Neutrophil (primary cell): Measurements from ENCODE around the gene SCN4B.
A peak's percentile ranks its signal among the peaks of the same experiment; 100 is the strongest.

Experiments
- H3K27ac ChIP-seq: fragments of 200-600 bp; sonication (generic); 2 replicates; pipeline ENCODE4 v1.5.1; 2016; ENCODE audit warnings: mild to moderate bottlenecking, moderate library complexity
- H3K27me3 ChIP-seq: fragments of 200-600 bp; sonication (generic); 2 replicates; pipeline ENCODE4 v1.6.0; 2016; ENCODE audit warnings: mild to moderate bottlenecking
- H3K36me3 ChIP-seq: fragments of 200-600 bp; sonication (generic); 2 replicates; pipeline ENCODE4 v1.5.1; 2017
- H3K4me1 ChIP-seq, 2 experiments: fragments of 200-600 bp in 1 of 2; sonication (generic) in 1 of 2; 1 replicate in 1 of 2; 2 replicates in 1 of 2; pipeline versions ENCODE4 v1.5.1 to v1.6.1; 2013 to 2016; ENCODE audit warnings: low read depth in 1 of 2, low read length in 1 of 2, mild to moderate bottlenecking in 1 of 2, moderate library complexity in 1 of 2; ENCODE audit not compliant: control insufficient read depth in 1 of 2, insufficient read depth in 1 of 2
- H3K4me3 ChIP-seq, 2 experiments: fragments of 200-600 bp in 1 of 2; sonication (generic) in 1 of 2; 1 replicate in 1 of 2; 2 replicates in 1 of 2; pipeline ENCODE4 v1.5.1; 2013 to 2016; ENCODE audit warnings: low read depth in 1 of 2, low read length in 1 of 2, mild to moderate bottlenecking in 1 of 2, moderate library complexity in 1 of 2
- H3K9me3 ChIP-seq: fragments of 200-600 bp; sonication (generic); 2 replicates; pipeline ENCODE4 v1.5.1; 2016
- CTCF ChIP-seq: fragments of 200-600 bp; sonication (generic); IDR thresholded peaks from 2 replicates; pipeline ENCODE4 v1.5.1; 2016; ENCODE audit warnings: antibody characterized with exemption

SCN4B gene, protein sequence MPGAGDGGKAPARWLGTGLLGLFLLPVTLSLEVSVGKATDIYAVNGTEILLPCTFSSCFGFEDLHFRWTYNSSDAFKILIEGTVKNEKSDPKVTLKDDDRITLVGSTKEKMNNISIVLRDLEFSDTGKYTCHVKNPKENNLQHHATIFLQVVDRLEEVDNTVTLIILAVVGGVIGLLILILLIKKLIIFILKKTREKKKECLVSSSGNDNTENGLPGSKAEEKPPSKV

GRCh38 chr11:118152552-118153471 lies at the start of gene SCN4B:
Gene SCN4B (minus strand): TSS chr11:118152823. CDS start chr11:118152673, 150 bp downstream.
- Histone ChIP-seq H3K27ac (no peak within 1 kb of the TSS), H3K36me3 (no peaks in the 10 kb centered on the region), H3K4me3 (no peak within 1 kb of the TSS), H3K27me3 (peaks cover 100% of the 10 kb centered on the region), H3K4me1 (peaks cover 0 to 11% of the 10 kb centered on the region in 2 experiments), H3K9me3 (no peaks in the 10 kb centered on the region)
- no peak for TF ChIP-seq CTCF

GRCh38 chr11:118201966-118202365 lies 49.3 kb upstream of the SCN4B start:
- no peak for TF ChIP-seq CTCF
- Histone ChIP-seq H3K9me3 (no peaks in the 10 kb centered on the region), H3K4me3 (no peak overlapping the region), H3K36me3 (peaks cover 100% of the 10 kb centered on the region), H3K27ac (peak overlapping the region; percentile 69), H3K4me1 (peaks cover 76 to 78% of the 10 kb centered on the region in 2 experiments), H3K27me3 (no peaks in the 10 kb centered on the region)

- H3K36me3 ChIP-seq = peaks cover 100% of the 10 kb centered on the region
- H3K4me3 ChIP-seq = no peak overlapping the region
- no peaks in the 10 kb centered on the region for H3K27me3 ChIP-seq
- no peak for TF ChIP-seq CTCF
- H3K27ac ChIP-seq = peak overlapping the region; percentile 69
- H3K9me3 ChIP-seq = no peaks in the 10 kb centered on the region
- H3K4me1 ChIP-seq = peaks cover 67 to 70% of the 10 kb centered on the region in 2 experiments
Measured at GRCh38 chr11:118200901-118201680, 48.5 kb upstream of the SCN4B start.

DNA sequence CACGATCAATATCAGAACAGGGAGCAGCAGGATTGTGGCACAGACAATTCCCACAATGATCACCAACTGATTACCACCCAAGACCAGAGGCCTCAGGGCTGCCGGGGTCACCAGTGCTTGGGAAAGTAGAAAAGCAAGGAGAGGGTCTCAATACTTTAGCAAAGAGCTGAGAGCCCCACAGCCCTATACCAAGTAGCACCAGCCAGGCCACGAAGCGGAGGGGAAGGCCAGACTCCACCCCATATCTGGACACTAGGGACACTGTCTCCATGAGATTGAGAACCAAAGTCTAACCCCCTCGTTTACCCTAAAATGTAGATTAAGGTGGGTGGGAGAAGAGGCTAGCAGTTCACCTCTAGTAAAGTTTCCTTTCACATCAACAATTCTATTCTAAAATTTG lies 47.9 kb upstream of the SCN4B start:
- no peaks in the 10 kb centered on the region for H3K27me3 ChIP-seq
- no peak for TF ChIP-seq CTCF
- no peaks in the 10 kb centered on the region for H3K9me3 ChIP-seq
- peaks cover 100% of the 10 kb centered on the region for H3K36me3 ChIP-seq
- H3K4me1 ChIP-seq = peaks cover 61 to 64% of the 10 kb centered on the region in 2 experiments
- H3K4me3 ChIP-seq = no peak overlapping the region
- peak overlapping the region; percentile 69 for H3K27ac ChIP-seq

GRCh38 chr11:118199135-118199534 lies 46.5 kb upstream of the SCN4B start:
- H3K4me1 ChIP-seq = peaks cover 48 to 50% of the 10 kb centered on the region in 2 experiments
- no peak overlapping the region for H3K4me3 ChIP-seq
- peaks cover 100% of the 10 kb centered on the region for H3K36me3 ChIP-seq
- no peak for TF ChIP-seq CTCF
- peak overlapping the region; percentile 52 for H3K27ac ChIP-seq
- no peaks in the 10 kb centered on the region for H3K9me3 ChIP-seq
- no peaks in the 10 kb centered on the region for H3K27me3 ChIP-seq
